HFF-Myc (cell line): Measurements from ENCODE around the gene KLHL35.

Source experiments
- DNase-seq: peaks from one replicate; pipeline ENCODE4 v3.0.0-alpha.2; 2011; ENCODE audit warnings: low read depth; ENCODE audit errors: extremely low read depth
- H3K4me3 ChIP-seq: replicated peaks from 2 replicates; pipeline ENCODE4 v1.5.1; 2011; ENCODE audit warnings: low read depth, mild to moderate bottlenecking, control low read depth, low read length
- TF ChIP-seq, protein P1 (sequence below): IDR thresholded peaks from 2 replicates; pipeline ENCODE4 v1.5.1; 2012; ENCODE audit warnings: mild to moderate bottlenecking, low read depth, low read length, control low read depth; ENCODE audit errors: missing control alignments

Gene KLHL35

DNA sequence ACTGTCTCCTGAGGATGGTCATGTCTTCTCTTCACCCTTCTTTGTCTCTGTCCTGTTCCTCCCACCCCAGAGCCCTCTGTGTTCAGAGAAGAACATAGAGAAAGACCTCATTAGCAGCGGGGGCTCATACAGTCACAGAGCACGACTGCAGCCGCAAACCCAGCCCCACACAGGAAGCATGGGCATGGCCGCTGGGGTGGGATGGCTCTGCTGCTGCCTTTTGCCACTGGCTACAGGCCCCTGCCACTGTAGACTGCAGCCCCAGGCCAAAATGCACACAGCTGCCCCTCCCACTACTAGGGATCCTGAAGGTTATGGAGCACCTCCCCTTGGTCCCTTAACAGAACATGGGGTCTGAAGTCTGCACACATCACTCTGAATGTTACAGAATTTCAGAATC lies 34.9 kb upstream of the KLHL35 start:
- DNase-seq: no peak
- H3K4me3 ChIP-seq: no peak overlapping the region
- TF ChIP-seq, protein P1, sequence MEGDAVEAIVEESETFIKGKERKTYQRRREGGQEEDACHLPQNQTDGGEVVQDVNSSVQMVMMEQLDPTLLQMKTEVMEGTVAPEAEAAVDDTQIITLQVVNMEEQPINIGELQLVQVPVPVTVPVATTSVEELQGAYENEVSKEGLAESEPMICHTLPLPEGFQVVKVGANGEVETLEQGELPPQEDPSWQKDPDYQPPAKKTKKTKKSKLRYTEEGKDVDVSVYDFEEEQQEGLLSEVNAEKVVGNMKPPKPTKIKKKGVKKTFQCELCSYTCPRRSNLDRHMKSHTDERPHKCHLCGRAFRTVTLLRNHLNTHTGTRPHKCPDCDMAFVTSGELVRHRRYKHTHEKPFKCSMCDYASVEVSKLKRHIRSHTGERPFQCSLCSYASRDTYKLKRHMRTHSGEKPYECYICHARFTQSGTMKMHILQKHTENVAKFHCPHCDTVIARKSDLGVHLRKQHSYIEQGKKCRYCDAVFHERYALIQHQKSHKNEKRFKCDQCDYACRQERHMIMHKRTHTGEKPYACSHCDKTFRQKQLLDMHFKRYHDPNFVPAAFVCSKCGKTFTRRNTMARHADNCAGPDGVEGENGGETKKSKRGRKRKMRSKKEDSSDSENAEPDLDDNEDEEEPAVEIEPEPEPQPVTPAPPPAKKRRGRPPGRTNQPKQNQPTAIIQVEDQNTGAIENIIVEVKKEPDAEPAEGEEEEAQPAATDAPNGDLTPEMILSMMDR: no peak

DNA sequence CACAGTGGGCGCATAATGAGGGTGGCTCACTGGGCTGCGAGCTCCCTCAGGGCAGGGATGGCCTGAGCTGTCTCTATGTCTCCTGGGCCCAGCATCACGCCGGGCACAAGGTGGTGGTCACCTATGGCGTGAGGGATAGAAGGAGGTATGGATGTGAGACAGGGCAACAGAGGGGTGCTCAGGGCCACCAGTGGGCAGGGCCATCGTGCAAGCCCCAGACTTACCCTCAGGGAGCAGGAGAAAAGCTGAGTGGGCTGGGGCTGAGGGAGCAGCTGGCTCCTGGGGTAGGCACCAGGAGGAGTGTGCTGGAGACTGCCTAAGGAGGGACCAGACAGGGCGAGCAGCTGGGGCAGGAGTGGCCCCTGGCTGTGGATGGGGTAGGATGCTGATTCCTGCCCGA lies 34.3 kb upstream of the KLHL35 start:
- H3K4me3 ChIP-seq: no peak overlapping the region
- TF ChIP-seq, protein P1: no peak
- no peak for DNase-seq

DNA sequence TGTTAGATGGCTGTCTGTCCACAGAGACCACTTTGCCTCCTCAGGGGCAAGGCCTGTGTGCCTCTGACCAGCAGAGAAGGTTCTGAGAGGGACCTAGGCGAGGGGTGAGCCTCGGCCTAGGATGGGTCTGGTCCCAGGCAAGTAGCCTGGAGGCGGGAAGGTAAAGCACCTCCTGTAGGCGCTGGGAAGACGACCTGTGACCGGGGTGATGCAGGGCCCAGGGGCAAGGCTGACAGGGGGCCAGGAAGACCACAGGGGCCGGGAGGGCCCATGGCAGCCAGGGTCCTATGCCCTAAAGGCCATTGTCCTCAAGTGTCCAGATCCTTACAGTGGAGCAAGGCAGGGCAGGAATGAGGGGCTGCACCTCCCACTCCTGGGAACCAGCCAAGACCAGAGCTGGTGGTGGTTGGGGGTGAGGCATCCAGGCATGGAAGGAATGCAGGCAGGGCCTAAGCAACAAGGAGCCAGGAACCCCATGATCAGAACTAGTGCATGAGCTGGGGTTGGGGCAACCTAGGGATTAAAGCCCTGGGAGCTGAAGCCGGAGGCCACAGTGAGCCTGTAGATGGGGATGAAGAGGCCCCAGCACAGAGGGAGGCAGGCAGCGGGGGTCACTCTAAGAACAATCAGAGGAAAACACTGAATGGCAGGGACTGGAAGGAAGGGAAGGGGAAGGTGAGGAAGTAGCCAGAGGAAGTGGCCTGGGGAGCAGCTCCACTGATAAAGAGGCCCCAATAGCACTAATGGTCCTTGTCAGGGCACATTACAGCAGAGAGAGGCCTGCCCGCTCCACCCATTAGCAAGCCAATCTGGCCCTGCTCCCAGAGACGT lies 32.9 kb upstream of the KLHL35 start:
- DNase-seq: no peak
- TF ChIP-seq, protein P1: no peak
- no peak overlapping the region for H3K4me3 ChIP-seq

DNA sequence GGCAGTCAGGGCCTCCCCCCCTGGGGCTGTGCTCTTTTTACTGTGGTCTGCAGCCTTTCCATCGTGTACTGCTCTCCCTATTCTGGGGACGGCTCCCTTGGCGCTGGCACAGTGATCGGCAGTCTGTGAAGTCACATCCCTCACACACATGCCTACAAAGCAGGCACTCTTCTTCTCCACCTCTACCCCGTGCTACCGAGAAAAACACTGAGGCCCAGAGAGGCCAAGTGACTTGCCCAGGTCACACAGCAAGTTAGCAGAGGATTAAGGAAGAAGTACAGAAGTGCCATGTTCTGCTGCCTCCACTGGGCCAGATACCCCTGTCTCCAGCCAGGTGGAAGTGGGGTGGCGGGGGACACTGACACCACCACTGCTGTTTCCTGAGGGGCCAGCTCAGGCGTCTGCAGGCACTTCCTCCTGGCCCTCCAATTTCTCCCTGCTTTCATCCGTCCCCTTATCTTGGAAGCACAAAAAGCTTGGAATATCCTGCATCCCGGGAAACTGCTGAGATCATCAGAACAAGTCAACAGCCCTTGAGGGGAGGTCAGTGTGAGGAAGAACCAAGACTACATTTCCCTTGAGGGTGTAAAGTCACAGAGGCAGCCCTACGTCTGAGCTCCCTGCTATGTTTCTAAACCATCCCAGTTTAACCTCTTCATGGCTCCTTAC lies 30.2 kb upstream of the KLHL35 start:
- H3K4me3 ChIP-seq: no peak overlapping the region
- no peak for DNase-seq
- TF ChIP-seq, protein P1: no peak

DNA sequence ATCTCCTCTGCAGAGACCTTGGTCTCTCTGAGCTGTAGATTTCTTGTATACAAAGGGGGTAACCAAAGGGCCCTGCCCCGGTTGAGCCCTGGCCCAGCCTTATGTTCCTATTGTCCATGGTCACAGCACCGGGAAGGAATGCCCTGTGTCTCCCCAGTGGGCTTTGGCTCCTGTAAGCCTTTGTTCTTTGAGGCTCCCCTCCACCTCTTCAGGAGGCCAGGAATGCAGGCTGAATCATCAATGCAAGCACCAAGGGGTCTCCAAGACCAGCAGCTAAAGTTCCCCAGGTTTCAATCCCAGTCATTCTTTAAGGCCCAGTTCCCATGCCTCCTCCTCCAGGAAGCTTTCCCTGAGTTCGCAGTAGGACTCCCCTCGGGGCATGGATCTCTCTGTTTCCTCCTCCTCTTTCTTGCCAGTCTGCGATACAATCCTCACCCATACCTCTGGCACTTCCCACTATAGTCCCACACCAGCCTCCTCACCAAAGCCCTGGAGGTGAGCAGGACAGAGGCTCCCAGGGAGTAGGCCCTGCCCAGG lies 29.2 kb upstream of the KLHL35 start:
- TF ChIP-seq, protein P1: no peak
- no peak overlapping the region for H3K4me3 ChIP-seq
- DNase-seq: no peak

DNA sequence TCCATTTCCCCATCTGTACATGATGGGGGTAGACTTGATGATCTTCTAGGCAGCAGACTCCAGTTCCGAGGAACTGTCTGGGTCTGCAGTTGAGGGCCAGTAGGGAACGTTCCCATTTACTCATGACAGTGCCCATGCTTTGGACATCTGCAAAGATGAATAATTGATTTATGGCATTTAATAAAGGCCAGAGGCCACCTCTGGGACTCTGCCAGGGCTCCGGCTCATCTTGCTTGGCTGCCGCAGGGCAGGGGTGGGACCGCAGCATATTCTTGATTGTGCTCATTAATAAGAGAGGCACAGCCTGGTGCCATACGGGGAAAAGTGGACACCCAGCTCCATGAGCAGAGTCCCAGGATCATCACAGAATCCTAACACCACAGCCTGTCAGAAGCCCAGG lies 28.1 kb upstream of the KLHL35 start:
- TF ChIP-seq, protein P1: no peak
- H3K4me3 ChIP-seq: no peak overlapping the region
- no peak for DNase-seq
